Tibial nerve (tissue), 3 donors: ENCODE data around the gene CDS2.

ENCODE experiments used
- EP300 ChIP-seq, 2 donors: sonication (generic); formaldehyde crosslinking; IDR thresholded peaks; one replicate each; pipeline ENCODE4 v1.6.1; 2017; ENCODE audit warnings: antibody characterized with exemption in 2 of 2, mild to moderate bottlenecking in 1 of 2
- POLR2A ChIP-seq, 2 donors: fragments of 450-650 bp; IDR thresholded peaks; one replicate each; pipeline ENCODE4 v1.6.1; 2017; ENCODE audit warnings: antibody characterized with exemption in 2 of 2, mild to moderate bottlenecking in 2 of 2, moderate library complexity in 2 of 2

DNA sequence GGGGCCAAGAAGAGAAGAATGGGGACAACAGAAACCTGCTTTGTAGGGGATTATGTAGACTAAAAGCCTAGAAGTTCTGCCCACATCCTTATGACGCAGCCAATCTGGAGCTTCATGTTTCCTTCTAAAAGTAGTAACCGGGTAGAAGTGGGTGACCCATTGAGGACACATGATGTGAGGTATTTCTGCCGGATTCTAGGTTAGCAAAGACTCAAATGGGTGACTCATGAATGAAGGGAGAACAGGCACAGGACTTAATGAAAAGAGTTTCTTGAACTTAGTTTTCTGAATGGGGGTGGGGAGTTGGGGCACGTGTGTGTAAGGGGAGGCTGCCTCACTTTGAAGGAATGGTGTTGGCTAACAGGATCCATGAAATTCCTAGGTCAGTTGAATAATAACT, 68.8 kb downstream of the CDS2 start:
- no peak for TF ChIP-seq POLR2A (IDR thresholded peaks at IDR 0.05)
- no peak for TF ChIP-seq EP300 (IDR thresholded peaks at IDR 0.05)
